ENCODE results near the gene ARHGEF3.
"Not testable (repeated sequence)": the region's sequence is repeated elsewhere in the genome, so short reads cannot be mapped to it uniquely, and the experiment has no call there.

ARHGEF3 gene

DNA sequence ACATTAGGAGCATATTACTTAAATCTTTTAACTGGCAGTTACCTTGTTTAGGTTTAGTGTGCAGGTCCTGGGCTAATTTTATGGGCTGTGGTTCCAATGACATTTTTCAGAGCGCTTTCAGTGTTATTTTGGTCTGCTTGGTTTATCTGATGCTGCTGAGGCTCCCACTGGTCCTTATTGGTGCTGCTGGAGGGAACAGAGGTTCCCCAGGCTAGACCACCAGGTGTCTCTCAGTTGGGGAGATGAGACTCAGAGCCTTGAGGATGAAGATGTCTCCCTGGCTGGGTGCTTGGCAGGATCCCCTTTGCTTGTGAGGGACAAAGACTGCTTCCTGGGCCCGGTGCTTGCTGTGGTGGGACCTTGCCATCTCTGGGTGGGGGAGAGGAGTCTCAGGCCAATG is 90.4 kb downstream of the ARHGEF3 start:
- H3K4me2 ChIP-seq (ENCODE audit: low read depth, low read length) = peak overlapping the region; percentile 27; the same call in 1 of the 2 replicates
- 0 out of 2 replicates have a peak overlapping the region, but pooled peaks have one; percentile 8 for H2AFZ ChIP-seq (ENCODE audit: low read length)
- H3K4me3 ChIP-seq (ENCODE audit: low read length) = no peak overlapping the region
- H3F3A ChIP-seq (ENCODE audit: insufficient read depth, low read length) = no peaks in the 10 kb centered on the region
- TF ChIP-seq EZH2phosphoT487 (IDR thresholded peaks at IDR 0.05; ENCODE audit: low read length) = no peak
- TF ChIP-seq, protein P1, sequence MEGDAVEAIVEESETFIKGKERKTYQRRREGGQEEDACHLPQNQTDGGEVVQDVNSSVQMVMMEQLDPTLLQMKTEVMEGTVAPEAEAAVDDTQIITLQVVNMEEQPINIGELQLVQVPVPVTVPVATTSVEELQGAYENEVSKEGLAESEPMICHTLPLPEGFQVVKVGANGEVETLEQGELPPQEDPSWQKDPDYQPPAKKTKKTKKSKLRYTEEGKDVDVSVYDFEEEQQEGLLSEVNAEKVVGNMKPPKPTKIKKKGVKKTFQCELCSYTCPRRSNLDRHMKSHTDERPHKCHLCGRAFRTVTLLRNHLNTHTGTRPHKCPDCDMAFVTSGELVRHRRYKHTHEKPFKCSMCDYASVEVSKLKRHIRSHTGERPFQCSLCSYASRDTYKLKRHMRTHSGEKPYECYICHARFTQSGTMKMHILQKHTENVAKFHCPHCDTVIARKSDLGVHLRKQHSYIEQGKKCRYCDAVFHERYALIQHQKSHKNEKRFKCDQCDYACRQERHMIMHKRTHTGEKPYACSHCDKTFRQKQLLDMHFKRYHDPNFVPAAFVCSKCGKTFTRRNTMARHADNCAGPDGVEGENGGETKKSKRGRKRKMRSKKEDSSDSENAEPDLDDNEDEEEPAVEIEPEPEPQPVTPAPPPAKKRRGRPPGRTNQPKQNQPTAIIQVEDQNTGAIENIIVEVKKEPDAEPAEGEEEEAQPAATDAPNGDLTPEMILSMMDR (IDR thresholded peaks at IDR 0.05; ENCODE audit: low read length) = no peak
- no peak for TF ChIP-seq EZH2 (optimal IDR thresholded peaks at IDR 0.05; ENCODE audit: low read depth, low read length)
- H3K79me2 ChIP-seq (ENCODE audit: low read length) = no peaks in the 10 kb centered on the region
- no peaks in the 10 kb centered on the region for H3K9me2 ChIP-seq (replicated peaks; ENCODE audit: insufficient read depth, low read length)
- H3K27ac ChIP-seq (ENCODE audit: low read length) = no peak overlapping the region
- DNase-seq = peak; percentile 48
- H4K20me1 ChIP-seq (ENCODE audit: insufficient read depth, low read length) = no peaks in the 10 kb centered on the region
- peaks cover 11% of the 10 kb centered on the region; the same call in 1 of the 2 replicates for H3K4me1 ChIP-seq (ENCODE audit: low read length)
- no peaks in the 10 kb centered on the region for H3K27me3 ChIP-seq (replicated peaks; ENCODE audit: insufficient read depth, low read length)
- no peak overlapping the region for H3K9ac ChIP-seq (ENCODE audit: low read length)
- no peaks in the 10 kb centered on the region for H3K9me3 ChIP-seq (replicated peaks; ENCODE audit: insufficient read depth, low read length)
- no peaks in the 10 kb centered on the region for H3K36me3 ChIP-seq (replicated peaks; ENCODE audit: insufficient read depth, low read length)

DNA sequence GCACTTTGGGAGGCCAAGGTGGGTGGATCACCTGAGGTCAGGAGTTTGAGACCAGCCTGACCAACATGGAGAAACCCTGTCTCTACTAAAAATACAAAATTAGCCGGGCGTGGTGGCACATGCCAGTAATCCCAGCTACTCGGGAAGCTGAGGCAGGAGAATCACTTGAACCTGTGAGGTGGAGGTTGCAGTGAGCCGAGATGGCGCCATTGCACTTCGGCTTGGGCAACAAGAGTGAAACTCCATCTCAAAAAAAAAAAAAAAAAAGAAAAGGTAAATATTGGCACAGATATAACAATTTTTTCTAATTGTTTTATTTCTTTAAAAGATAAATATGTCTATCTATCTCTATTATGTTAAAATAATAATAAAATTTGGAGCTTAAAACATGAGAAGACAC is 94.3 kb downstream of the ARHGEF3 start:
- not testable (repeated sequence) for H3K36me3 ChIP-seq (replicated peaks; ENCODE audit: insufficient read depth, low read length); H4K20me1 ChIP-seq (ENCODE audit: insufficient read depth, low read length); H3K9me2 ChIP-seq (replicated peaks; ENCODE audit: insufficient read depth, low read length); H3K4me2 ChIP-seq (ENCODE audit: low read depth, low read length); H3K27me3 ChIP-seq (replicated peaks; ENCODE audit: insufficient read depth, low read length); H3K27ac ChIP-seq (ENCODE audit: low read length); H3K9ac ChIP-seq (ENCODE audit: low read length); DNase-seq; H2AFZ ChIP-seq (ENCODE audit: low read length); H3F3A ChIP-seq (ENCODE audit: insufficient read depth, low read length); H3K9me3 ChIP-seq (replicated peaks; ENCODE audit: insufficient read depth, low read length); H3K79me2 ChIP-seq (ENCODE audit: low read length); H3K4me3 ChIP-seq (ENCODE audit: low read length)
- TF ChIP-seq, protein P1 (IDR thresholded peaks at IDR 0.05; ENCODE audit: low read length) = 0 out of 2 replicates have a peak, but pooled peaks have one; percentile 4
- H3K4me1 ChIP-seq (ENCODE audit: low read length) = peaks cover 11% of the 10 kb centered on the region; the same call in 1 of the 2 replicates

DNA sequence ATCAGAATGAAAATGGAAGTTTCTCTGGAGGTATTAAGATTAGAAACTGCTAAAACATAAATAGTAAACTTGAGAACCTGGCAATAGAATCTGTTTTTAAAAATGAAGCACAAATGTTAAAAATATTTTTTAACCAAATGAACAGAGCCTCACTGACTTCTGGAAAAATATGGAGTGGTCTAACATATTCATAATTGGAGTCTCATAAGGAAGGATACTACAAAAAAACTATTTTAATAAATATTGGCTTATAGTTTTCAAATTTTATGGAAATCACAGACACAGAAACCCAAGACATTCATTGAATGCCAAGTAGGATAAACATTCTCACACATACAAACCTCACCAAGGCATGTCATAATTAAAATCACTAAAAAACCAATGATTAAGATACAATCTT is 95.1 kb downstream of the ARHGEF3 start:
- no peaks in the 10 kb centered on the region for H3K79me2 ChIP-seq (ENCODE audit: low read length)
- H2AFZ ChIP-seq (ENCODE audit: low read length) = no peak overlapping the region
- H3K27me3 ChIP-seq (replicated peaks; ENCODE audit: insufficient read depth, low read length) = no peaks in the 10 kb centered on the region
- H3K9me2 ChIP-seq (replicated peaks; ENCODE audit: insufficient read depth, low read length) = no peaks in the 10 kb centered on the region
- H3K4me2 ChIP-seq (ENCODE audit: low read depth, low read length) = no peak overlapping the region
- no peak overlapping the region for H3K27ac ChIP-seq (ENCODE audit: low read length)
- no peaks in the 10 kb centered on the region for H3K36me3 ChIP-seq (replicated peaks; ENCODE audit: insufficient read depth, low read length)
- H3K4me3 ChIP-seq (ENCODE audit: low read length) = no peak overlapping the region
- H4K20me1 ChIP-seq (ENCODE audit: insufficient read depth, low read length) = no peaks in the 10 kb centered on the region
- peaks cover 9% of the 10 kb centered on the region; the same call in 1 of the 2 replicates for H3K4me1 ChIP-seq (ENCODE audit: low read length)
- H3K9ac ChIP-seq (ENCODE audit: low read length) = no peak overlapping the region
- DNase-seq = no peak
- no peaks in the 10 kb centered on the region for H3F3A ChIP-seq (ENCODE audit: insufficient read depth, low read length)
- TF ChIP-seq, protein P1 (IDR thresholded peaks at IDR 0.05; ENCODE audit: low read length) = no peak
- no peak for TF ChIP-seq EZH2phosphoT487 (IDR thresholded peaks at IDR 0.05; ENCODE audit: low read length)
- no peak for TF ChIP-seq EZH2 (optimal IDR thresholded peaks at IDR 0.05; ENCODE audit: low read depth, low read length)
- H3K9me3 ChIP-seq (replicated peaks; ENCODE audit: insufficient read depth, low read length) = no peaks in the 10 kb centered on the region

Measured in MM.1S (cell line).